ENCODE data around the gene HNMT. TPM values are rescaled to one million over a fixed set of nuclear protein-coding genes. Genes with fewer than 3 reads are reported as not detected.

HNMT gene
- polyA plus RNA-seq, 1 donor (not counting 4 experiments of a cell fraction or from before 2014, with no cell fraction given): 7.4 TPM

- no peaks in the 10 kb centered on the region for H4K20me1 ChIP-seq (ENCODE audit: control insufficient read depth, extremely low read depth, insufficient read depth, low read length)
- H3K4me1 ChIP-seq (ENCODE audit: control insufficient read depth, extremely low read depth, insufficient read depth, low read length): no peaks in the 10 kb centered on the region
- H3K9ac ChIP-seq (ENCODE audit: control insufficient read depth, extremely low read depth, insufficient read depth, low read length): no peak overlapping the region
- H3K9me1 ChIP-seq (ENCODE audit: control insufficient read depth, extremely low read depth, insufficient read depth, low read length): no peaks in the 10 kb centered on the region
- FAIRE-seq (no peak), DNase-seq (ENCODE audit: low read depth, low spot score) (no peak)
- H3K36me3 ChIP-seq (ENCODE audit: control insufficient read depth in 2 of 2, extremely low read depth in 1 of 2, insufficient read depth in 2 of 2, low read length in 2 of 2): no peaks in the 10 kb centered on the region
- H2AFZ ChIP-seq (ENCODE audit: control insufficient read depth, low read length): no peak overlapping the region
- no peaks in the 10 kb centered on the region for H3K27me3 ChIP-seq (ENCODE audit: control insufficient read depth, extremely low read depth, insufficient read depth, low read length)
- no peak overlapping the region for H3K4me3 ChIP-seq (ENCODE audit: control insufficient read depth in 2 of 3, extremely low read depth in 1 of 3, insufficient read depth in 2 of 3, low read depth in 1 of 3, low read length in 3 of 3)
- TF ChIP-seq CTCF (optimal IDR thresholded peaks at IDR 0.05 in 1 of 3, IDR thresholded peaks at IDR 0.05 in 1 of 3, conservative IDR thresholded peaks at IDR 0.05 in 1 of 3; ENCODE audit: extremely low read depth in 1 of 3, insufficient read depth in 2 of 3, low read length in 3 of 3): no peak
- TF ChIP-seq EZH2 (IDR thresholded peaks at IDR 0.05; ENCODE audit: low read length): no peak
- H3K9me3 ChIP-seq (ENCODE audit: control insufficient read depth, low read depth, low read length): no peaks in the 10 kb centered on the region
- no peak overlapping the region for H3K27ac ChIP-seq (ENCODE audit: control insufficient read depth, insufficient read depth, low read length)
- H3K4me2 ChIP-seq (ENCODE audit: control insufficient read depth, extremely low read depth, insufficient read depth, low read depth, low read length): no peak overlapping the region
- dilution Hi-C loops (cut with MboI; ENCODE audit: extremely low pct_ligation_motif_present, low sequenced_read_pairs): no loop called here
- no peaks in the 10 kb centered on the region for H3K79me2 ChIP-seq (ENCODE audit: control insufficient read depth, insufficient read depth, low read length)
These were observed 43.2 kb downstream of the HNMT start for GRCh38 chr2:138007431-138007830.

GRCh38 chr2:138009622-138010021 is 45.3 kb downstream of the HNMT start:
- H3K9me3 ChIP-seq (ENCODE audit: control insufficient read depth, low read depth, low read length): no peaks in the 10 kb centered on the region
- no peaks in the 10 kb centered on the region for H3K27me3 ChIP-seq (ENCODE audit: control insufficient read depth, extremely low read depth, insufficient read depth, low read length)
- dilution Hi-C loops (cut with MboI; ENCODE audit: extremely low pct_ligation_motif_present, low sequenced_read_pairs): no loop called here
- no peak overlapping the region for H3K9ac ChIP-seq (ENCODE audit: control insufficient read depth, extremely low read depth, insufficient read depth, low read length)
- no peak for DNase-seq (ENCODE audit: low read depth, low spot score)
- no peak for FAIRE-seq
- H3K79me2 ChIP-seq (ENCODE audit: control insufficient read depth, insufficient read depth, low read length): no peaks in the 10 kb centered on the region
- H3K4me2 ChIP-seq (ENCODE audit: control insufficient read depth, extremely low read depth, insufficient read depth, low read depth, low read length): no peak overlapping the region
- H3K27ac ChIP-seq (ENCODE audit: control insufficient read depth, insufficient read depth, low read length): no peak overlapping the region
- H3K4me3 ChIP-seq (ENCODE audit: control insufficient read depth in 2 of 3, extremely low read depth in 1 of 3, insufficient read depth in 2 of 3, low read depth in 1 of 3, low read length in 3 of 3): no peak overlapping the region
- H3K4me1 ChIP-seq (ENCODE audit: control insufficient read depth, extremely low read depth, insufficient read depth, low read length): no peaks in the 10 kb centered on the region
- H4K20me1 ChIP-seq (ENCODE audit: control insufficient read depth, extremely low read depth, insufficient read depth, low read length): no peaks in the 10 kb centered on the region
- no peaks in the 10 kb centered on the region for H3K9me1 ChIP-seq (ENCODE audit: control insufficient read depth, extremely low read depth, insufficient read depth, low read length)
- no peak for TF ChIP-seq CTCF (optimal IDR thresholded peaks at IDR 0.05 in 1 of 3, IDR thresholded peaks at IDR 0.05 in 1 of 3, conservative IDR thresholded peaks at IDR 0.05 in 1 of 3; ENCODE audit: extremely low read depth in 1 of 3, insufficient read depth in 2 of 3, low read length in 3 of 3)
- no peak for TF ChIP-seq EZH2 (IDR thresholded peaks at IDR 0.05; ENCODE audit: low read length)
- no peak overlapping the region for H2AFZ ChIP-seq (ENCODE audit: control insufficient read depth, low read length)
- H3K36me3 ChIP-seq (ENCODE audit: control insufficient read depth in 2 of 2, extremely low read depth in 1 of 2, insufficient read depth in 2 of 2, low read length in 2 of 2): no peaks in the 10 kb centered on the region
